Urinary bladder (tissue), 4 donors: ENCODE data around the gene FHIP2A. TPM values are rescaled to one million over a fixed set of nuclear protein-coding genes. Genes with fewer than 3 reads are reported as not detected.
A peak's percentile ranks its signal among the peaks of the same experiment; 100 is the strongest.
"Not testable (repeated sequence)": the region's sequence is repeated elsewhere in the genome, so short reads cannot be mapped to it uniquely, and the experiment has no call there.

Source experiments
- DNase-seq: peaks from one replicate; pipeline ENCODE4 v3.0.0-alpha.2; 2015; ENCODE audit errors: extremely low spot score
- H3K27ac ChIP-seq: one replicate; pipeline ENCODE4 v1.5.1; 2013; ENCODE audit warnings: low read depth, mild to moderate bottlenecking, moderate library complexity
- H3K36me3 ChIP-seq: one replicate; pipeline ENCODE4 v1.6.1; 2013; ENCODE audit warnings: mild to moderate bottlenecking, moderate library complexity; ENCODE audit not compliant: insufficient read depth
- H3K4me1 ChIP-seq: one replicate; pipeline ENCODE4 v1.6.1; 2013; ENCODE audit warnings: mild to moderate bottlenecking, moderate library complexity; ENCODE audit not compliant: insufficient read depth
- H3K4me3 ChIP-seq: one replicate; pipeline ENCODE4 v1.5.1; 2013; ENCODE audit warnings: low read depth, low read length
- WGBS: extraction: QIAGEN DNeasy Blood & Tissue Kit; methylation state at CpG from one replicate; pipeline ENCODE4 v1.1.7; 2013; 5-methylcytosine and 5-hydroxymethylcytosine counted together
- polyA plus RNA-seq: library from polyadenylated mRNA; stranded (reverse); fragments of 200-250 nt; gene quantifications from one replicate; pipeline ENCODE4 v1.2.3, GENCODE V29; 2013
- total RNA-seq: library from RNA; depleted of rRNA; stranded (reverse); fragments of >200 nt; gene quantifications from one replicate; pipeline ENCODE4 v1.2.3, GENCODE V29; 2014
- donor health status: healthy with polysubstance abuse.
- donor health status: healthy.

FHIP2A gene, protein sequence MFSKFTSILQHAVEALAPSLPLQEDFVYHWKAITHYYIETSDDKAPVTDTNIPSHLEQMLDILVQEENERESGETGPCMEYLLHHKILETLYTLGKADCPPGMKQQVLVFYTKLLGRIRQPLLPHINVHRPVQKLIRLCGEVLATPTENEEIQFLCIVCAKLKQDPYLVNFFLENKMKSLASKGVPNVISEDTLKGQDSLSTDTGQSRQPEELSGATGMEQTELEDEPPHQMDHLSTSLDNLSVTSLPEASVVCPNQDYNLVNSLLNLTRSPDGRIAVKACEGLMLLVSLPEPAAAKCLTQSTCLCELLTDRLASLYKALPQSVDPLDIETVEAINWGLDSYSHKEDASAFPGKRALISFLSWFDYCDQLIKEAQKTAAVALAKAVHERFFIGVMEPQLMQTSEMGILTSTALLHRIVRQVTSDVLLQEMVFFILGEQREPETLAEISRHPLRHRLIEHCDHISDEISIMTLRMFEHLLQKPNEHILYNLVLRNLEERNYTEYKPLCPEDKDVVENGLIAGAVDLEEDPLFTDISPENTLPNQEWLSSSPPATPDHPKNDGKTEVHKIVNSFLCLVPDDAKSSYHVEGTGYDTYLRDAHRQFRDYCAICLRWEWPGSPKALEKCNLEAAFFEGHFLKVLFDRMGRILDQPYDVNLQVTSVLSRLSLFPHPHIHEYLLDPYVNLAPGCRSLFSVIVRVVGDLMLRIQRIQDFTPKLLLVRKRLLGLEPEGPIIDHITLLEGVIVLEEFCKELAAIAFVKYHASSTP
- total RNA-seq (58.0 TPM), polyA plus RNA-seq (13.7 TPM)

DNA sequence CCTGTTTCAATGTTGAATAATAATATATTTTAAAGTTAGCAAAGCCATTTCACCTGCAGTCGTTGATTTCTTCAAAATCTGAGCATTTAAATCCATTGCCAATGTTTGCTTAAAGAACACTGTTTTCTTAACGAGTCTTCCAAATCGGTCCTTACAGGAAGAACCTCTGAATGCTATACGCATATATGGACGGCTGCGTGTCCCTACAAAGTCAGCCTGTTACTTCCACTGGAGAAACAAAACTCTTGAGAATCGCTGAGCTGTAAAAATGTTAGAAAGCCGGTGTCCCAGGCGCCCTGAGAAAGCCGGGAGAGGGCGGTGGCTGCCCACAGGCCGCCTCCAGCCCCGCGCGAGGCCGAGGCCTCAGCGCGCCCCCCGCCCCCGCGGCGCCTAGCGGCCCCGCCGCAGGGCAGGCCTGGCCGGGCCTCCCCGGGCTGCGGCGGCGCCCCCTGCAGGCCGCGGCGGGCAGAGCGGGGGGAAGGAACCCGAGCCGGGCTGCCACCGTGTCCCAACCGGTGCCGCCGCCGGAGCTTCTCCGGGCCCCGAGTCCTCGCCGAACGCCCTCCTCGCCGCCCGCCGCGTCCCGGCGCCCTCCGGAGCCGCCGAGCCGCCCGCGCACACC is at the start of gene FHIP2A:
Gene FHIP2A, plus strand, starts transcription at position 488 of the 622 bp plus-strand sequence. CDS start 299 bp downstream, outside the sequence.
- 1% methylated on average over 57 of the region's 59 CpGs for WGBS
- H3K36me3 ChIP-seq, result no peaks in the 10 kb centered on the region

DNA sequence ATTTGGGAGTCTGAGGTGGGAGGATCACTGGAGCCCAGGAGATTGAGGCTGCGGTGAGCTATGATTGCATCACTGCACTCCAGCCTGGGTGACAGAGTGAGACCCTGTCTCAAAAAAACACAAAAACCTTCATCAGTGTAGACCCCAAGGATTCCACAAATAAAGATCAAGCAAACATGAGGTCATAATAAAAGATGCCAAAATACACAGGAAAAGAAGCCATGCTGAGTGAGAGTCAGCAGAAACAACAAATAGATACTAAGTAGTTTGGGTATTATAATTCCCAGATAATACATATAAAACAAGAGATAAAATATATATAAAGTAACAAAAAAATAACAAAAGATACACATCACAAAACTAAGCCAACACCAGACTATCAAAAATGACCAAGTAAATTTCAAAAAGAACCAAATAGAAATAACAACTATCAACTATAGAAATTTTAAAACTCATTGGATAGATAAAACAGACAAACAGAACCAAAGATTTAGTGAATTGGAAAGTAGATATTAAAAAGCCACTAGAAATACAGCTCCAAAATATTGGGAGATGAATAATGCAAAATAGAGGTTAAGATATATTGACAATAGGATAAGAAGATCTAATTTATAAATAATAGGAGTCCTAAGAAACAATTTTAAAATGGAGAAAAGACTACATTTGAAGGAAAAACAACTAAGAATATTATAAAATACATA is 48.9 kb upstream of the FHIP2A start:
- Histone ChIP-seq H3K4me1 (no peaks in the 10 kb centered on the region), H3K27ac (no peak overlapping the region), H3K36me3 (no peaks in the 10 kb centered on the region), H3K4me3 (no peak overlapping the region)
- DNase-seq, result no peak
- WGBS, result 96% methylated on average over 1 of the region's 1 CpG

More for the DNA sequence above, at the start of gene FHIP2A:
- no peaks in the 10 kb centered on the region for H3K4me1 ChIP-seq
- DNase-seq, result peak; percentile 29
- H3K4me3 ChIP-seq, result peak within 1 kb of the TSS; percentile 94
- H3K27ac ChIP-seq, result peak within 1 kb of the TSS; percentile 92

DNA sequence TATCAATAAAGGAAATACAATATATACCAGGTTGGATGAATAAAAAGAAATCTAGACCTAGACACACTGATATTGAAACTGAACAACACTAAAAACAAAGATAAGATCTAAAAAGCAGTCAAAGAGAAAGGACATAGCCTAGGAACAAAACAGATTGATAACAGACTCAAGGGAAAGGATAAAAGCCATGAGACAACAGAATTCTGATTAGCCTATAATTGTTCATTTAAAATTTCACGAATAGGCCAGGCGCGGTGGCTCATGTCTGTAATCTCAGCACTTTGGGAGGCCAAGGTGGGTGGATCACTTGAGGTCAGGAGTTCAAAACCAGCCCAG is 48.4 kb upstream of the FHIP2A start:
- DNase-seq, result no peak
- H3K27ac ChIP-seq, result no peak overlapping the region
- no peak overlapping the region for H3K4me3 ChIP-seq
- no peaks in the 10 kb centered on the region for H3K4me1 ChIP-seq
- 65% methylated on average over 3 of the region's 3 CpGs for WGBS
- H3K36me3 ChIP-seq, result no peaks in the 10 kb centered on the region

DNA sequence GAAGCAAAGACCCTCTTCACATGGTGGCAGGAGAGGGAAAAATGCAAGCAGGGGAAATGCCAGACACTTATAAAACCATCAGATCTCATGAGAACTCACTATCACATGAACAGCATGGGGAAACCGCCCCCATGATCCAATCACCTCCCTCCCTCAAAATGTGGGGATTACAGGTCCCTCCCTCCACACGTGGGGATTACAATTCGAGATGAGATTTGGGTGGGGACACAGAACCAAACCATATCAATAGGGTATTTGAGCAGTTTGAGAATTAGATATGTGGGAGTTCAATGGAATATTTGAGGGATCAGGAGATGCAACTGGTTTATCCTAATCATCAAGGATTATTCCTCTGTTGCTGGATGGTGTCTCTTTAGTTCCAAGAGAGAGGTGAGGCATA is 46.5 kb upstream of the FHIP2A start:
- DNase-seq, H3K4me3 ChIP-seq, H3K36me3 ChIP-seq, H3K27ac ChIP-seq, H3K4me1 ChIP-seq: not testable (repeated sequence)
- 85% methylated on average over 3 of the region's 3 CpGs for WGBS

DNA sequence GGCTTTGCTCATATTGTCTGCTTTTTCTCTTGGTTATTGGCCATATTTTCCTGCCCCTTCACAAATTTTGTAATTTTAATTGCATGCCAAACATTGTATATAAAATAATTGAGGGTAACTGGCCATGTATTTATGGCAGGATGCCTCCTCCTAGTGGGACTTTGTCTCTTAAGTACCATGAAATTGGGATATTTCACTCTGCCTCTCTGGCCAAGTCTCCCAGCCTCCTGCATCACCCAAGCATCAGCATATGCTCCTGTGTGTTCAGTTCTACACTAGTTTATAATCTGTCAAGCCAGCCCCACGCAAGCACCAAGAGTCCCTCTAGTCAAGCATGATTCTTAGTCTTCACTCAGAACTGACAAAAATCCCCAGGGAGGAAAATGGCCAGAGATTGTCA is 44.2 kb upstream of the FHIP2A start:
- Histone ChIP-seq H3K4me1 (no peaks in the 10 kb centered on the region), H3K4me3 (no peak overlapping the region), H3K27ac (no peak overlapping the region), H3K36me3 (no peaks in the 10 kb centered on the region)
- WGBS, result 91% methylated on average over 1 of the region's 1 CpG
- DNase-seq, result no peak

DNA sequence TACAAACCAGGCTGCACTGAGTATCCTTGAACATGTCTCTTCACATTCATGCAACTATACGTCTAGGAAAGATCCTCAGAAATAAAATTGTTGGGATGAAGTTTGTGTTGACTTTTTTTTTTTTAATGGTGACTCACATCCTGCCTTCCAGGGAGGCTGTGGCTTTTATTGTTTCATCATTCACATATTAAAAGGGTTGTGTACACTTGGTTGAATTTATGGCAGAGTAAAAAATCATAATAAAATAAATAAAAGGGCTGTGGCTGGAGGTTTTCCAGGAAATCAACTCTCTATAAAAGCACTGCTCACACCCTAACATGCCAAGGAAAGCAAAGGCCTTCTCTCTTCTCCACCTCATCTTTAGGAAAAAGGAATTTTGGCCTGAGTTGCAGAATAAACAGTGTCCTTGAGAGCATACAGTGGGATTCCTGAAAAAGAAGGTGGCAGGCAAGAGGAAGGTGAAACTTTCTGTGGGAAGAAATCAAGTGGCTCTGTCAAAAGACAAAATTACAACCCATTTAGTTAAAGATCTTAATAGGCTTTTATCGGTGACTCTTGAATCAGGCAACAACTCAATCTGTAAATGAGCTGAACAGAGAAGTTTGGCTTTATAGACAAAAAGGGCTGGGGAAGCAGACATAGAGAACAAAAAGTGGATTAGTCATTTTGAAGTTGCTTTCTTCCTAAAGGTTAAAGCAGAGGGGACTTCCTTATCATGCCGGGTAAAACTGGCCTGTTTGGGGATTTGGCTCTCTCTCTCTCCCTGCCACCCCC is 41.6 kb upstream of the FHIP2A start:
- H3K27ac ChIP-seq, result no peak overlapping the region
- H3K4me3 ChIP-seq, result no peak overlapping the region

DNA sequence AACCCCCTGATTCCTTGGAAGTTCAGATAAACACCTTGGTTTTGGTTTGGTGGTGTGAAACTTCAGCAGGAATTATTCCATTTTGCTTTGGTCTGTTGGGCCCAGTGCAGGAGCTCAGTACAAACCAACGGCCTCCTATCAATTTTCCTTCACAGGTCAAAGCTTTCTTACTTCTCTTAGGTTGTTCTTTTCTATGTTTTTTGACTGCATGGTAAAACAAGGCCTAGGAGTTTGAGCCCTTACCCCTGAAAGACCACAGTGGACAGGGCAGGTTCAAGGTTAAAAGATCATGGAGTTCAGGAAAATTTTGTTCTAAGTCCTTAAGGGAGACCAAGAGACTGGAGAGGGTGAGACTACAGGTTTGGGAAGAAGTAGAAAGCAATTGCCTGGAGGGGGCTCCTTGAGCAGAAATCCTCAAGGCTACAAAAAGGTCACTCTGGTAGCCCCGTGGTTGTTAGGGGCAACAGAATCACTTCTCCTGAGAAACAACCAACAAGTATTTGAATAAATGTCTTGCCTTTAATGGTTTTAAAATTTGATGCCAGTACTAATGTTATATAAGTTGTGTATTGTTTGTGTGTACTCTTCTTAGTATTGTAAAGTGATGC is 40.9 kb upstream of the FHIP2A start:
- no peak overlapping the region for H3K4me3 ChIP-seq
- H3K36me3 ChIP-seq, result no peaks in the 10 kb centered on the region
- no peak overlapping the region for H3K27ac ChIP-seq
- no peak for DNase-seq
- WGBS, result 72% methylated on average over 2 of the region's 2 CpGs
- no peaks in the 10 kb centered on the region for H3K4me1 ChIP-seq

More for the DNA sequence above, 41.6 kb upstream of the FHIP2A start:
- Histone ChIP-seq H3K36me3 (no peaks in the 10 kb centered on the region), H3K4me1 (no peaks in the 10 kb centered on the region)
- peak; percentile 62 for DNase-seq
- 23% methylated on average over 3 of the region's 3 CpGs for WGBS

DNA sequence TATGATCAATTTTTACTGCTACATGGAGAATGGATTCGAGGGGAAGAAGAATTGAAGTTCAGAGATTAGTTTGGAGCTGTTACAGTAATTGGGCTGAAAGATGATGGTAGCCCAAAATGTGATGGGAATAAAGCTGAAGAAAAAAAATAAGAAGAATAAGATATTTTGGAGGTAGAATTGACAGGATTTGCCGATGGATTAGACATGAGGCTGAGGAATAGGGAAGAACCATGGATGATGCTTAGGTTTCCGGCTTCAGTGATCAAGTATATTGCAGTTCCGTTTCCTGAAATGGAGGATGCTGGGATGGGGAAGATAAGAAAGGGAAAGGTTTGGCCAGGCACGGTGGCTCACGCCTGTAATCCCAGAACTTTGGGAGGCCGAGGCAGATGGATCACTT is 38.9 kb upstream of the FHIP2A start:
- Histone ChIP-seq H3K4me3 (no peak overlapping the region), H3K4me1 (no peaks in the 10 kb centered on the region), H3K36me3 (no peaks in the 10 kb centered on the region), H3K27ac (no peak overlapping the region)
- over 99% methylated on average over 7 of the region's 7 CpGs for WGBS
- no peak for DNase-seq

DNA sequence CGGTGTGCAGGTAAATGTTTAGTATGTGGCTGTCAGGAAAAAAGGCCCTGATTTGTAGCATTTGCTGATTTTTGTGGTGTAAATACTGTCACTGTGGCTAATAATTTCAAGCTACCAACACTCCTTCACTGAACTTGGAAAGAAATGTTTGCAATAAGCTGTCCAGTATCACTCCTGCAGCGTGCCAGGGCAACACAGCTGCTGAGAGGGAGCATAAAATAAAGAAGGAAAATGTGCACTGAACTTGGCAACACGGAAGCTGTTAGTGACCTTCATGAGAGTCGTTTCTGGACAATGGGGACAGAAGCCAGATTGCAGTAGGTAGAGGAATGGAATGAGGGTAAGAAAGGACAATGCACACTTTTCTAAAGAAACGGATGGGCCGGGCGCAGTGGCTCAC is 37.9 kb upstream of the FHIP2A start:
- WGBS, result 64% methylated on average over 7 of the region's 7 CpGs
- Histone ChIP-seq H3K4me3 (no peak overlapping the region), H3K36me3 (no peaks in the 10 kb centered on the region), H3K4me1 (no peaks in the 10 kb centered on the region), H3K27ac (no peak overlapping the region)
- DNase-seq, result no peak

DNA sequence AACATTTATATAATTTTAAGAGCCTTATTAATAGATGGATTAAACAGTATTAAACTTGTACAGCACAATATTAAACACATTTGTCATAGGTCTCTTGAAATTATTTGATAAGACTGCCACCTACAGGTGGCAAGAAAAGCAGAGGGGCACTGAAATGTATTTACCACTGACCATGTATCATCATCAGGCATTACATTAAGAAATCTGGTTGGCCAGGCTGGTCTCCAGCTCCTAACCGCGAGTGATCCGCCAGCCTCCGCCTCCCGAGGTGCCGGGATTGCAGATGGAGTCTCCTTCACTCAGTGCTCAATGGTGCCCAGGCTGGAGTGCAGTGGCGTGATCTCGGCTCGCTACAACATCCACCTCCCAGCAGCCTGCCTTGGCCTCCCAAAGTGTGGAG is 35.1 kb upstream of the FHIP2A start:
- not testable (repeated sequence) for H3K4me3 ChIP-seq, DNase-seq, H3K4me1 ChIP-seq, H3K36me3 ChIP-seq, H3K27ac ChIP-seq
- 67% methylated on average over 9 of the region's 9 CpGs for WGBS

DNA sequence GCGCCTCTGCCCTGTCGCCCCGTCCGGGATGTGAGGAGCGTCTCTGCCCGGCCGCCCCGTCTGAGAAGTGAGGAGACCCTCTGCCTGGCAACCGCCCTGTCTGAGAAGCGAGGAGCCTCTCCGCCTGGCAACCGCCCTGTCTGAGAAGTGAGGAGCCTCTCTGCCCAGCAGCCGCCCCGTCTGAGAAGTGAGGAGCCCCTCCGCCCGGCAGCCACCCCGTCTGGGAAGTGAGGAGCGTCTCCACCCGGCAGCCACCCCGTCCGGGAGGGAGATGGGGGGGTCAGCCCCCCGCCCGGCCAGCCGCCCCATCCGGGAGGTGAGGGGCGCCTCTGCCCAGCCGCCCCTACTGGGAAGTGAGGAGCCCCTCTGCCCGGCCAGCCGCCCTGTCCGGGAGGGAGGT is 34.4 kb upstream of the FHIP2A start:
- not testable (repeated sequence) for DNase-seq, H3K27ac ChIP-seq, H3K4me1 ChIP-seq, H3K36me3 ChIP-seq, H3K4me3 ChIP-seq
- WGBS, result 88% methylated on average over 28 of the region's 30 CpGs

DNA sequence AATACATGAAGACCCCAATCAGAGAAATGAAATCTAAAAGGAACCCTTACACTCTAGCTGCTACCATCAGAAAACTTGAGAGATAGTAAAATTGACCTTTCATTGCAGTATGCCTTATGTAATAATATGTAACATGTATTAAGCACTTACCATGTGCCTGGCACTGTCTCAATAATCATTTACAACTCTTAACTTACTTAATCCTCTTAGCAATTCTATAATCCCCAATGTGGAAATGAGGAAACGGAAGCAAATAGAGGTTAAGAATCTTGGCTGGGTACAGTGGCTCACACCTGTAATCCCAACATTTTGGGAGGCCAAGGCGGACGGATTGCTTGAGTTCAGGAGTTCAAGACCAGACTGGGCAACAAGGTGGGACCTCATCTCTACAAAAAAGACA is 29.8 kb upstream of the FHIP2A start:
- no peak for DNase-seq
- H3K36me3 ChIP-seq, result no peaks in the 10 kb centered on the region
- WGBS, result 94% methylated on average over 3 of the region's 3 CpGs

More for the DNA sequence above, 29.8 kb upstream of the FHIP2A start:
- Histone ChIP-seq H3K4me1 (no peaks in the 10 kb centered on the region), H3K27ac (no peak overlapping the region), H3K4me3 (no peak overlapping the region)
